ENCODE results near the gene CELF1. TPM values are rescaled to one million over a fixed set of nuclear protein-coding genes. Genes with fewer than 3 reads are reported as not detected.

CELF1 gene
- total and polyA plus RNA-seq, 2 of the 13 experiments (the other 11 are each of a cell fraction or from before 2014, with no cell fraction given): 69.0 to 80.1 TPM

GRCh38 chr11:47426062-47426956, 126.6 kb downstream of the CELF1 start, which contains the start of gene PSMC3 (continued):
- TF ChIP-seq BCL3 (CRISPR knock-in tag; IDR thresholded peaks at IDR 0.05) (no peak), MED8 (CRISPR knock-in tag; IDR thresholded peaks at IDR 0.05; ENCODE audit: insufficient replicate concordance) (peak; percentile 23), NRL (CRISPR knock-in tag; IDR thresholded peaks at IDR 0.05; ENCODE audit: borderline replicate concordance) (no peak), MAFK (conservative IDR thresholded peaks at IDR 0.05 in 1 of 2, IDR thresholded peaks at IDR 0.05 in 1 of 2; ENCODE audit: low read length in 2 of 2) (no peak), ZNF512B (CRISPR knock-in tag; IDR thresholded peaks at IDR 0.05; ENCODE audit: borderline replicate concordance) (no peak), ZBTB21 (CRISPR knock-in tag; IDR thresholded peaks at IDR 0.05) (no peak), ETV6 (CRISPR knock-in tag; conservative IDR thresholded peaks at IDR 0.05) (no peak; the same call in 1 of the 2 replicates), NR2C2 (CRISPR knock-in tag; IDR thresholded peaks at IDR 0.05; ENCODE audit: borderline replicate concordance) (peak; percentile 79), HES4 (CRISPR knock-in tag; IDR thresholded peaks at IDR 0.05; ENCODE audit: borderline replicate concordance) (no peak; the same call in 1 of the 2 replicates), TAF1 (CRISPR knock-in tag; IDR thresholded peaks at IDR 0.05) (peak; percentile 92), ZMYM2 (CRISPR knock-in tag; IDR thresholded peaks at IDR 0.05) (no peak), ATF2 (CRISPR knock-in tag; IDR thresholded peaks at IDR 0.05) (no peak), GMEB2 (CRISPR knock-in tag; IDR thresholded peaks at IDR 0.05; ENCODE audit: low read depth) (no peak)
- TF ChIP-seq, protein P1, sequence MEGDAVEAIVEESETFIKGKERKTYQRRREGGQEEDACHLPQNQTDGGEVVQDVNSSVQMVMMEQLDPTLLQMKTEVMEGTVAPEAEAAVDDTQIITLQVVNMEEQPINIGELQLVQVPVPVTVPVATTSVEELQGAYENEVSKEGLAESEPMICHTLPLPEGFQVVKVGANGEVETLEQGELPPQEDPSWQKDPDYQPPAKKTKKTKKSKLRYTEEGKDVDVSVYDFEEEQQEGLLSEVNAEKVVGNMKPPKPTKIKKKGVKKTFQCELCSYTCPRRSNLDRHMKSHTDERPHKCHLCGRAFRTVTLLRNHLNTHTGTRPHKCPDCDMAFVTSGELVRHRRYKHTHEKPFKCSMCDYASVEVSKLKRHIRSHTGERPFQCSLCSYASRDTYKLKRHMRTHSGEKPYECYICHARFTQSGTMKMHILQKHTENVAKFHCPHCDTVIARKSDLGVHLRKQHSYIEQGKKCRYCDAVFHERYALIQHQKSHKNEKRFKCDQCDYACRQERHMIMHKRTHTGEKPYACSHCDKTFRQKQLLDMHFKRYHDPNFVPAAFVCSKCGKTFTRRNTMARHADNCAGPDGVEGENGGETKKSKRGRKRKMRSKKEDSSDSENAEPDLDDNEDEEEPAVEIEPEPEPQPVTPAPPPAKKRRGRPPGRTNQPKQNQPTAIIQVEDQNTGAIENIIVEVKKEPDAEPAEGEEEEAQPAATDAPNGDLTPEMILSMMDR (CRISPR knock-in tag; IDR thresholded peaks at IDR 0.05): no peak
- TF ChIP-seq, protein P2, sequence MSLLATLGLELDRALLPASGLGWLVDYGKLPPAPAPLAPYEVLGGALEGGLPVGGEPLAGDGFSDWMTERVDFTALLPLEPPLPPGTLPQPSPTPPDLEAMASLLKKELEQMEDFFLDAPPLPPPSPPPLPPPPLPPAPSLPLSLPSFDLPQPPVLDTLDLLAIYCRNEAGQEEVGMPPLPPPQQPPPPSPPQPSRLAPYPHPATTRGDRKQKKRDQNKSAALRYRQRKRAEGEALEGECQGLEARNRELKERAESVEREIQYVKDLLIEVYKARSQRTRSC (CRISPR knock-in tag; IDR thresholded peaks at IDR 0.05; ENCODE audit: low read depth): no peak
- TF ChIP-seq, protein P3, sequence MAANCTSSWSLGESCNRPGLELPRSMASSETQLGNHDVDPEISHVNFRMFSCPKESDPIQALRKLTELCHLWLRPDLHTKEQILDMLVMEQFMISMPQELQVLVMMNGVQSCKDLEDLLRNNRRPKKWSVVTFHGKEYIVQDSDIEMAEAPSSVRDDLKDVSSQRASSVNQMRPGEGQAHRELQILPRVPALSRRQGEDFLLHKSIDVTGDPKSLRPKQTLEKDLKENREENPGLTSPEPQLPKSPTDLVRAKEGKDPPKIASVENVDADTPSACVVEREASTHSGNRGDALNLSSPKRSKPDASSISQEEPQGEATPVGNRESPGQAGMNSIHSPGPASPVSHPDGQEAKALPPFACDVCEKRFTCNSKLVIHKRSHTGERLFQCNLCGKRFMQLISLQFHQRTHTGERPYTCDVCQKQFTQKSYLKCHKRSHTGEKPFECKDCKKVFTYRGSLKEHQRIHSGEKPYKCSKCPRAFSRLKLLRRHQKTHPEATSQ (CRISPR knock-in tag; IDR thresholded peaks at IDR 0.05; ENCODE audit: borderline replicate concordance): no peak
